Urinary bladder (tissue), 4 donors: Measurements from ENCODE around the gene ARID5B. TPM values are rescaled to one million over a fixed set of nuclear protein-coding genes. Genes with fewer than 3 reads are reported as not detected.

Experiments
- DNase-seq: peaks from one replicate; pipeline ENCODE4 v3.0.0-alpha.2; 2015; ENCODE audit errors: extremely low spot score
- H3K27ac ChIP-seq: one replicate; pipeline ENCODE4 v1.5.1; 2013; ENCODE audit warnings: low read depth, mild to moderate bottlenecking, moderate library complexity
- H3K36me3 ChIP-seq: one replicate; pipeline ENCODE4 v1.6.1; 2013; ENCODE audit warnings: mild to moderate bottlenecking, moderate library complexity; ENCODE audit not compliant: insufficient read depth
- H3K4me1 ChIP-seq: one replicate; pipeline ENCODE4 v1.6.1; 2013; ENCODE audit warnings: mild to moderate bottlenecking, moderate library complexity; ENCODE audit not compliant: insufficient read depth
- H3K4me3 ChIP-seq: one replicate; pipeline ENCODE4 v1.5.1; 2013; ENCODE audit warnings: low read depth, low read length
- WGBS: extraction: QIAGEN DNeasy Blood & Tissue Kit; methylation state at CpG from one replicate; pipeline ENCODE4 v1.1.7; 2013; 5-methylcytosine and 5-hydroxymethylcytosine counted together
- polyA plus RNA-seq: library from polyadenylated mRNA; stranded (reverse); fragments of 200-250 nt; gene quantifications from one replicate; pipeline ENCODE4 v1.2.3, GENCODE V29; 2013
- total RNA-seq: library from RNA; depleted of rRNA; stranded (reverse); fragments of >200 nt; gene quantifications from one replicate; pipeline ENCODE4 v1.2.3, GENCODE V29; 2014
- donor health status: healthy with polysubstance abuse.
- donor health status: healthy.

ARID5B gene
- total and polyA plus RNA-seq, 2 donors, result 23.5 to 52.5 TPM

DNA sequence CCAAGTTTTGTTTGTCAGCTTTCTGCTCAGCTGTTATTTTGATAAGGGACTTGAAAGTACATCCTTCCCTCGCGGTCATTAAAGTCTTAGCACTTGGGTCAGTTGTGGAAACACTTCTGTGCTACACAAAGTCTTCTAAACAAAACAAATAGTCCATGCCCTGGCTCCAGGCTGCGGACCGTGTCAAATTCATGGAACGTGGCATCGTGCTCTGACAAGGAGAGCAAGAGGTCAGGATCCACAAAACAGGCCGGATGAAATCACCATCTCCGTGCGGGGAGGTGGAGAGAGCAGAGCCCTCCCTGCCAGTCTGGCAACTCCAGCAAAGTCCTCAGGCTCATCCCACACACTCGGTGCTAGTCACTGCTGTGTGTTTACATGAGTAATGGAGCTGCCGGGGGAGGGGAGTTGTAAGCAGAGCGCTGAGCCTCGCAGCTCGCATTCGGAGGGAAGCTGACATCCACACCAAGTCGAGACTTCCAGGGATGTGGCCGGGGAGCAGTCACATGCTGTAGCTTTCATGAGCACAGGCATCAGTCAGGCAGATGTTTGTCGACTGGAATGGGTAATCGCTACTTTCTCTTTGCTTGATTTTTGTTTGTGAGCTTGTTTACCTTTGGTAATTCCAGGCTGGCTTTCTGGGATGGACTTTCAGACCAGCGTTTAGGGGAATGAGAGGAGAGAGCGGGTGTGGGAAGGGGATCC lies 147.6 kb downstream of the ARID5B start:
- Histone ChIP-seq H3K4me1 (peaks cover 5% of the 10 kb centered on the region), H3K4me3 (peak overlapping the region; percentile 42), H3K27ac (peak overlapping the region; percentile 80), H3K36me3 (peaks cover 3% of the 10 kb centered on the region)
- peak; percentile 76 for DNase-seq
- 9% methylated on average over 21 of the region's 21 CpGs for WGBS

GRCh38 chr10:62049624-62050345 lies 148.3 kb downstream of the ARID5B start:
- Histone ChIP-seq H3K4me3 (peak overlapping the region; percentile 42), H3K36me3 (peaks cover 3% of the 10 kb centered on the region), H3K27ac (peak overlapping the region; percentile 80), H3K4me1 (peaks cover 5% of the 10 kb centered on the region)
- 7% methylated on average over 2 of the region's 2 CpGs for WGBS
- DNase-seq, result no peak

DNA sequence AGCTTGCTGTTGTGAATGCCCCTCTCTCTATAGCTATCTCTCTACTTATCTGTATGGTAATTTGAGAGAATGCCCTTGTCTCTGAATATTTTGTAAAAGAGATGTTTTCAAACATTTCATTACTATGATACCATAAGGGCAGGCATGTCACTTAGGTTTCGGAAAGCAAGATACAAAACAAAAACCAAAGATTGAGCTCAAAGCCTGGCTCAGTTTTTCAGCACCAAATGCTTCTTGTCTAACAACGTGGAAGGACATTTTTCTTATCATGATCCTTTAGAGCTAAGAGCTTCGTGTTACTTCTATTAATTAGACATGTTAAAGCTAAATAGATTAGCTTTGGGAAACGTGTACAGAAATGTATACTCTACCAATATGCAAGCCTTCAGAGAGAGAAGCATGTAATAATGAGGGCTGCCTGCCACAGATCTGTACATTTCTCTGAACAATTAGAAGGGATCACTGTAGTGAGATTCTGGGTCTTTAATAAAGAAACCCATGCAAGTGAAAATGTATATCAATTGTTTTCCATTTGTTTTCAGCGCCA lies 148.9 kb downstream of the ARID5B start:
- Histone ChIP-seq H3K36me3 (peaks cover 3% of the 10 kb centered on the region), H3K27ac (peak overlapping the region; percentile 77), H3K4me1 (peaks cover 5% of the 10 kb centered on the region), H3K4me3 (peak overlapping the region; percentile 42)
- WGBS, result 14% methylated on average over 5 of the region's 5 CpGs
- DNase-seq, result no peak

GRCh38 chr10:62050893-62051433 lies 149.5 kb downstream of the ARID5B start:
- Histone ChIP-seq H3K4me3 (peak overlapping the region; percentile 42), H3K36me3 (peaks cover 3% of the 10 kb centered on the region), H3K27ac (peak overlapping the region; percentile 77), H3K4me1 (peaks cover 5% of the 10 kb centered on the region)
- 18% methylated on average over 9 of the region's 9 CpGs for WGBS
- DNase-seq, result no peak

GRCh38 chr10:62052276-62052675 lies 150.8 kb downstream of the ARID5B start:
- WGBS, result 96% methylated on average over 4 of the region's 4 CpGs
- H3K4me1 ChIP-seq, result peaks cover 2% of the 10 kb centered on the region
- no peak overlapping the region for H3K4me3 ChIP-seq
- no peak for DNase-seq
- H3K27ac ChIP-seq, result no peak overlapping the region
- peaks cover 3% of the 10 kb centered on the region for H3K36me3 ChIP-seq

- H3K4me3 ChIP-seq, result no peak overlapping the region
- H3K4me1 ChIP-seq, result peaks cover 2% of the 10 kb centered on the region
- H3K36me3 ChIP-seq, result peaks cover 4% of the 10 kb centered on the region
- no peak for DNase-seq
- H3K27ac ChIP-seq, result no peak overlapping the region
- WGBS, result 54% methylated on average over 2 of the region's 2 CpGs
Observed at GRCh38 chr10:62053860-62054259, 152.4 kb downstream of the ARID5B start.

DNA sequence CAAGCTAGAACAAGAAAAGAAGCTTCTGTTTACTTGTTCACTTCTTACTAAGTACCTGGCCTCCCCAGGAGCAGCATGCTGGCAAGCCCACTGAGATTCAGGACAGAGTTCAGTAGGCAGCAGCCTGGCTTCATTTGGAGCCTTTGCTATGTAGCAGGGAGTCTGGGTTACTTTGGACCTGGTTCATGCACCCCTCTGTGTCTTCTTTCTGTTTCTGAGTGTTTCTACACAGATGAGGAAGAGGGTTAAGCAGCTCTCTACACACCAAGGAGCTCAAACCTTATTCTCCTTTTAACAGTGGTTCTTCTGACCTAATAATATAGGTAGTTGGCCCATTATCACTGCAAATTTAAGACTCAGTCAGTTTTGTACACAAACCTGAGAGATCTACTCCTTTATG lies 152.9 kb downstream of the ARID5B start:
- Histone ChIP-seq H3K36me3 (peaks cover 4% of the 10 kb centered on the region), H3K27ac (peak overlapping the region; percentile 16), H3K4me3 (no peak overlapping the region), H3K4me1 (peaks cover 2% of the 10 kb centered on the region)
- no peak for DNase-seq

DNA sequence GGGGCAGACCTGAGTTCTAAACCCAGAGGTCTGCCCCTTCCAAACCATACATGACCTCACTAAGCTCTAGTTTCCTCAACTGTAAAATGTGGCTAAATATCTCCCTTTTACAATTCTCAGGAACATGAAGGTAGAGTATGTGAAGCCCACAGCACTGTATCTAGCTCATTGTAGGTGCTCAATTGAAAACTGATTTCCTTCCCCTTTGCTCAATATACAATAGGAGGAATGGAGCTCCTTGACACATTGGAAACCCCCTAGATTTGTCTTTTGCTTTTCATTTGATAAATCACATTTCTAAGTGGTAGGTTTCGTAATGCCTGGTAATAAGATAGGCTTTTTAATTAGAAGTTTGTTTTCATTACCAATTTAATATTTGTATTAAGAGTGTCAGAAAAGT lies 153.3 kb downstream of the ARID5B start:
- no peak for DNase-seq
- Histone ChIP-seq H3K27ac (peak overlapping the region; percentile 23), H3K4me1 (peaks cover 2% of the 10 kb centered on the region), H3K4me3 (no peak overlapping the region), H3K36me3 (peaks cover 4% of the 10 kb centered on the region)
- WGBS, result 66% methylated on average over 1 of the region's 1 CpG

DNA sequence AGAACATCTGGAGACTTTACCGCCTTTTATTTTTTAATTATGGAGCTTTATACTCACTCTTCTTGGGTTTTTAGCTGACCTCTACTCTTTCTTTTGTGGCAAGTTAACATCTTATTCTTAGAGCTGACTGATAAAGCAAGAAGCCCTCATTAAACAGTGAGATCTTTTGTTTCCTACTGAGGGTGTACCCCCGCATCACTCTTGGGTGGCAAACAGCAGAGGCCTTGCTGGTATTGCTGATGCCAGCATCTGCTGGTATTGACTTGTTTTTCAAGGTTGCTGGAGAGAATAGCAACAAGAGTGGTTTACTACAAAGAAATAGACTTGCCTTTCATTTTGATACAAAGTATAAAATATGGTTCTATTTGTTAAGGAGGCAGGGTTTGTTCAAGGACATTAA lies 154.7 kb downstream of the ARID5B start:
- Histone ChIP-seq H3K27ac (no peak overlapping the region), H3K36me3 (peaks cover 6% of the 10 kb centered on the region), H3K4me3 (no peak overlapping the region), H3K4me1 (peaks cover 3% of the 10 kb centered on the region)
- no peak for DNase-seq
- WGBS, result 86% methylated on average over 2 of the region's 2 CpGs

DNA sequence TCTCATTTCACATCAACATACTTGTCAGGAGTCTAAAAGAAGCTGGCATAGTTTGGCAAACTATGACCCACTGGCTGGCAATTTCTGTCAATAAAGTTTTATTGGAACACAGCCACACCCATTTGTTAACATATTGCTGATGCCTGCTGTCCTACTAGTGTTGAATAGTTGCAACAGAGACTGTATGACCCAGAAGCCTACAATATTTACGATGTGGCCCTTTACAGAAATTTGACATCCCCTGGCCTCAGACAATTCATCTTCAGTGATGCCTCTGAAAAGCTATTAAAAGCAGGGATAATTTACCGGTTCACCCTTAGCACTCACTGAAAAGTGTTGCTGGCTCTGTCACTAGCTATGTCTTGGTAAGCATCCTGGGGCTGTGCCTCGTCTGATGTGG lies 155.2 kb downstream of the ARID5B start:
- peak overlapping the region; percentile 83 for H3K27ac ChIP-seq
- peaks cover 3% of the 10 kb centered on the region for H3K4me1 ChIP-seq
- no peak for DNase-seq
- H3K4me3 ChIP-seq, result no peak overlapping the region
- 55% methylated on average over 3 of the region's 3 CpGs for WGBS
- H3K36me3 ChIP-seq, result peaks cover 7% of the 10 kb centered on the region

DNA sequence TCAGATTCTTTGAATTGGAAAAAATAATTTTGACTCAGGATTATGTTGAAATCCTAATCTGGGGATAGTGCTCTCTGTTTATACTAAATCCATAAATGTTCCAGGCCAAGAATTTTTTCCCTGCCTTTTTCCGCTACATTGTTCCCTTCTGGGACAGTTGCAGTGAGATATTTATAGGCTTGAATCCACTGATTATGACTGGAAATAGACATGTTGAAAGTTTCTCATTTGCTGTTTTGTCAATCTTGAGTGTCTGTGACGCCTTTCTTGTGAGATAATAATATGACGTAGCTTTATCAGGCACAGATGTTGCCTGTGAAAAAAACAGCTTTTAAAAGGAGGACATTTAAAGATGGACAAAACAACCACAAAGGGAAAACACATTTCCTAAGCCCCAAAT lies 155.9 kb downstream of the ARID5B start:
- no peak for DNase-seq
- H3K27ac ChIP-seq, result no peak overlapping the region
- H3K36me3 ChIP-seq, result peaks cover 4% of the 10 kb centered on the region
- WGBS, result 21% methylated on average over 3 of the region's 3 CpGs
- H3K4me3 ChIP-seq, result no peak overlapping the region
- peaks cover 4% of the 10 kb centered on the region for H3K4me1 ChIP-seq

DNA sequence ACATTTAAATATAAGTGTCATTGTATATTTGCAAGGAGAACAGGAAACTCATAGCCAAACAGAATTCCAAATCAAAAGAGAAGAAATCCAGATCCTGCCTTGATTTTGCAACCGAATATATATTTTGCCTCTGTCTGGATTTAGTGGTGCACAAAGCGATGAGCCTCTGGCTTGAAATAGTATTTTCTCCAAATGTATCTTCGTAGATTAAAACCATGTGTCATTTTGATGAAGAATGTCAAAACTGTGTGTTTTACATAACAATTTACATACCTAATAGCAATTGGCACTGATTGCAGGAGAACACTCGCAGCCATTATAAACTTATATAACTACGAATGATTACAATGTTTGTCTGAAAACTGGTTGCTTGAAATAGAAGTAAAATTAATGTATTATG lies 156.4 kb downstream of the ARID5B start:
- peaks cover 4% of the 10 kb centered on the region for H3K36me3 ChIP-seq

GRCh38 chr10:62058476-62058875 lies 157.0 kb downstream of the ARID5B start:
- 49% methylated on average over 2 of the region's 2 CpGs for WGBS
- no peak for DNase-seq
- Histone ChIP-seq H3K4me1 (peaks cover 4% of the 10 kb centered on the region), H3K36me3 (peaks cover 4% of the 10 kb centered on the region), H3K27ac (no peak overlapping the region), H3K4me3 (no peak overlapping the region)

More for the DNA sequence above, 156.4 kb downstream of the ARID5B start:
- peak overlapping the region; percentile 50 for H3K27ac ChIP-seq
- H3K4me1 ChIP-seq, result peaks cover 4% of the 10 kb centered on the region
- no peak for DNase-seq
- H3K4me3 ChIP-seq, result no peak overlapping the region
- WGBS, result 50% methylated on average over 5 of the region's 5 CpGs

DNA sequence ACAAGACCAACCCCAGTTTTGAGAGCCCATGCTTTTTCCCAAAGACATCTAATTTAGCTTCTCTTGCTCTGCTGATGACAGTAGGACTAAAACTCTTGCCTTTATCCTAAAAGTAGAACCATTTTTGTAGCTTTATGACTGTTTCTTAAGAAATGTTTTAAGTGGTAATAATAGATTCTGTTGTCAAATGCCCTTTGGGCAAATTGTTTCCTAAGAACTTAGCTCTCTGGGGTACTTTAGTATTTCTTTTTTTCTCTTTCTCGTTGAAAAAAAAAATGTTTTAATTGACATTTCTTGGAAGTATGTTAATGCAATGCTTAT lies 157.4 kb downstream of the ARID5B start:
- Histone ChIP-seq H3K4me3 (no peak overlapping the region), H3K27ac (no peak overlapping the region), H3K4me1 (peaks cover 4% of the 10 kb centered on the region), H3K36me3 (peaks cover 4% of the 10 kb centered on the region)
- no peak for DNase-seq
- 23% methylated on average over 1 of the region's 1 CpG for WGBS
